Renal pelvis (tissue), 12 donors: ENCODE measurements around the gene SLC6A20. TPM values are rescaled to one million over a fixed set of nuclear protein-coding genes. Genes with fewer than 3 reads are reported as not detected.

Experiments
- DNase-seq: peaks from one replicate; pipeline ENCODE4 v3.0.0-alpha.2; 2013
- long read RNA-seq, 16 experiments: transcript quantifications; one replicate each; lab custom pipeline, GENCODE V29; 2026
- polyA plus RNA-seq, 3 donors: library from polyadenylated mRNA; unstranded; fragments of 120-200 nt; gene quantifications; one replicate each; pipeline ENCODE4 v1.2.1, GENCODE V29; 2013; ENCODE audit not compliant: insufficient read length in 3 of 3

The SLC6A20 gene, protein sequence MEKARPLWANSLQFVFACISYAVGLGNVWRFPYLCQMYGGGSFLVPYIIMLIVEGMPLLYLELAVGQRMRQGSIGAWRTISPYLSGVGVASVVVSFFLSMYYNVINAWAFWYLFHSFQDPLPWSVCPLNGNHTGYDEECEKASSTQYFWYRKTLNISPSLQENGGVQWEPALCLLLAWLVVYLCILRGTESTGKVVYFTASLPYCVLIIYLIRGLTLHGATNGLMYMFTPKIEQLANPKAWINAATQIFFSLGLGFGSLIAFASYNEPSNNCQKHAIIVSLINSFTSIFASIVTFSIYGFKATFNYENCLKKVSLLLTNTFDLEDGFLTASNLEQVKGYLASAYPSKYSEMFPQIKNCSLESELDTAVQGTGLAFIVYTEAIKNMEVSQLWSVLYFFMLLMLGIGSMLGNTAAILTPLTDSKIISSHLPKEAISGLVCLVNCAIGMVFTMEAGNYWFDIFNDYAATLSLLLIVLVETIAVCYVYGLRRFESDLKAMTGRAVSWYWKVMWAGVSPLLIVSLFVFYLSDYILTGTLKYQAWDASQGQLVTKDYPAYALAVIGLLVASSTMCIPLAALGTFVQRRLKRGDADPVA
- under 1 TPM; 0.10 to 0.16 (median 0.15) TPM for polyA plus RNA-seq
- long read RNA-seq, donor 1: 0 reads
- long read RNA-seq, donor 2: 0 reads
- long read RNA-seq, donor 3: 0 reads
- long read RNA-seq, donor 4: 0 reads
- long read RNA-seq, donor 5: 0 reads
- long read RNA-seq, donor 6: 0 reads
- long read RNA-seq, donor 7: 0 reads
- long read RNA-seq, donor 8: 0 reads
- long read RNA-seq, donor 9: 0 reads
- long read RNA-seq, donor 10: 0 reads
- long read RNA-seq, donor 11: 0 reads
- long read RNA-seq, donor 12: 0 reads
- long read RNA-seq, donor 13: 0 reads
- long read RNA-seq, donor 14: 0 reads
- long read RNA-seq, donor 15, full-length matches to known transcripts: 2 of 2 reads
- long read RNA-seq, donor 15, partial matches to known transcripts: 0 of 2 reads
- long read RNA-seq, donor 15, other reads (novel, unspliced or antisense): 0 of 2 reads
- long read RNA-seq, donor 16: 0 reads

DNA sequence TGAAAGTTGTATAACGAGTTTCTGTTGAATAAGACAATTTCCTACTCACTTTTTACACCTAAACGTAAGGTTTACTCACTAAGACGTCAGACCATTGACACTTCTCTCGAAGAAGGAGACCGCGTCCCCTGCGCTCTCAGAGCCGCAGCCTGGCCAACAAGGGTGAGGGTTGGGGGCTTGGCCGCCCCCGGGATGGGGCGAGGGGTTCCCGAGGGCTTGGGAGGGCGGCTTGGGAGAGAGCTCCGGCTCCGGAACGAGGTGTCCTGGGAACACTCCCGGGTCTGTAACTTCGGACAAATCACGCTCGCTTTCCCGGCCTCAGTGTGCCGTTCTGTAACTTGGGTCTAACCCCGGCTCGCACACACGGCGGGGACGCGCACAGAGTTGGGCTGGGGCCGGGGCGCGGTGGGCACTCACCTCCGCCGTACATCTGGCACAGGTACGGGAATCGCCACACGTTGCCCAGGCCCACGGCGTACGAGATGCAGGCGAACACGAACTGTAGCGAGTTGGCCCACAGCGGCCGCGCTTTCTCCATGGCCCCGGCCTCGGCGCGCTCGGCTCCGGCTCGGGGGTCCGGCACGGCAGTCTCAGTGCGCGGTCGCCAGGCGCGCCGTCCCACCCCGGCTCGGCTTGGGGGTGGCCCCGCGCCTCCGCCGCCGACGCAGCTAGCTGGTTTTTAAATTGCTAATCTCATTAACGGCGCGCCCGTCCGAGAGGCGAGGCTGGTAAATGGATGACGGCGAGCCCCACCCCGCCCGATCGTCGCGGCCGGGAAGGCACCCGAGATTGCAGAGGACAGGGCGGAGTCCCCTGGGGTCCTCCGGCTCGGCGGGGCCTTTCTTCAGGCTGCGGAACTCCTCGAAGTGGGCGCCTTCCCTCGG, at the start of gene SLC6A20:
Gene SLC6A20, minus strand, starts transcription at position 655 of the 884 bp plus-strand sequence. Its CDS starts 117 bp downstream, at position 538.
- DNase-seq: no peak

DNA sequence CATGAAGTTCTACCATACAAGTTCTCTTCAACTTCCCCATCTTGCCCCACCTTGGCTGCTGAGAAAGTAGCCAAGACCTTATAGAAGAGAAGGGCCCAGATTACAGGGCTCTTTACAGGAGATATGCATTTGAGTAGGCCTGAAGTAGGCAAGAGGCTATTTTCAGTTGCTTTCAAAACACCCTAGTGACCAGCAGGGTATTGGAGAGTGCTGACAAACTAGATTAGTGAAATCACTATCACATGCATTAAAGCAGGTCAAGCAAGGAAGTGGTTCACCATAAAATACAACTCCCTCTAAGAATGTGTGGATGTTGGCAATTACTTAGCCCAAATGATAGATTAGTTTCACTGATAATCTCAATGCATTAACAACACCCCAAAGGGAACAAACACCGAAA, 48.3 kb upstream of the SLC6A20 start:
- DNase-seq: no peak

DNA sequence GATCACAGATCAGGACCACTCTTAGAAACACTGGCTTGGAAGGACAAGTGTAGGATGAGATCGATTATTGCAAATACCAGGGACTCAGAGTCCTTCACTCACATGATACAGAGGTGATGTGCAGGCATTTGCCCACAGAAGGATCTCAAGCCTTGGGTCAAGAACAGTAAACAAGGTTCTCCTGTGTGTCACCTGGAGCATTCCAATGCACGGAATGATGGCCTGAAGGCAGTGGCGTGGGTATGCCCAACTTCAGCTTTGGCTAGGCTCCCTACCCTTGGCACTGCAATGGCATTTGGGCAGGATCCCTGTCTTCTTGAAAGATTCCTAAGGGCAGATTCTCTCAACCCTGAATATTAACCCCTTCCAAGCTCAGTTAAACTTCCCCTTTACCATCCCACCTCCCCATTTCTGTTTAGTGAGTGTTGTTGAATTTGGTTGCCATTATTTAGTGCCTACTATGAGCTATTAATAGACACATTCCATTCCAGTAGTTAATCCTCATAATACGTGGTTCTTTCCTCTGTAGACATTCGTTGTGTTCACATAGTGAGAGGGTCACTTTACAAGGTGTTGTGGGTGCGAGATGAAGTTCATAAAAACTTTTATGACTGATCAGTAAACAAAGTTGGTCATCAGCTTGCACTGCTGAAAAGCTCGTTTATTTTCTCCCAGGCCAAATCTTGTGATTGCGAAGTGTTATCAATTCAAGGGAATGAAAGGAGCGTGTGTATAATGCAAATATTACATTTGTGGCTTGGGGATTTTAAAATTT, 46.7 kb upstream of the SLC6A20 start:
- DNase-seq: no peak

DNA sequence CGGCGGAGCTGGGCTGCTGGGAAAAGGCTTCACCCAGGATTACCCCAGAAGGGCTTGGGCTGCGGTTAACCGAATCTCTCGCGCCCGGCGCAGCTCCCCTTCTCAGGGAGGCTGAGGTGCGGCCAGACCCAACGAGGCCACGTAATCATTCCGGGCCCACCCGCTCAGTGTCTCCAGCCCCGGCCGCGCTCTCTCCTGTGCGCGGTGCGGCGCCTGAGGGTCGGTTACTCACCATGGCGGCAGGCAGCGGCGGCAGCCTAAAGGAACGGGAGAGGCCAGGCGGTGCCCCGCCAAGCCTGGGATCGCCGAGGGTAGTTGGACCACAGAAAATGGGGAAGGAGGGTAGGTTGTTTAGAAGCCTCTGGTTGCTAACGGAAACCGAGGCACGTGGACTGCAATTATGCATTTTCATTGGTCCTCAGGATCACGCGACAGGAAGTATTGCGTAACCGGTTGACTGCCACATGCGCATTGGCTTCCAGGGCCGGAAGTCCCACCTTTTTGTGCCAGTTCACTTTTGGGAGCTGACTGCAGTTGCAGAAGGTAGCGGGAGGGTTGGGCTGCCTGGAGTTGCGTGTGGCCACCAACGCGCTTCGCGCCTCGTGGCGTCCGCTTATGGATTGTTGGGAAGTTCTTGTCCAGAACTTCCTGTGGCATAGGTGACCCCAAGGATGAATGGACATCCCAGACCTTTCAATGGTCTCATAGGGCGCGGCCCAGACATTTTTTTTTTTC, 45.6 kb upstream of the SLC6A20 start, which contains the start of gene LZTFL1:
Gene LZTFL1, minus strand, starts transcription at position 363 of the 735 bp plus-strand sequence. Its CDS starts 128 bp downstream, at position 235.
- DNase-seq: peak; percentile 97

DNA sequence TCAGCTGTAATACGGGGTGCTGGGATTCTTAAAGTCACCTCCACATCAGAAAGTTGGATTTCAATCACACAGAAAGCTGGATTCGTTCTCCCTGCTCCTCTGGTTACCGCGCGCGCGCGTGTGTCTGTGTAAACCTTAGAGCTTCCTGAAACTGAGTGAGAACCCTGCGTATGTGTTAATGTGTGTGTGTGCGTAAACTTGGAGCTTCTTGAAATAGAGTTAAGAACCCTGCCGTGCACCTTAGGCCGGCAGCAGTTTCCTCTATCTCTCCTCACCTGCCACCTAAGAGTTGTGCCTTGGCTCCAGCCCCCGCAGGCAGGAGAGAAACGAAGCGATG, 45.1 kb upstream of the SLC6A20 start:
- peak; percentile 4 for DNase-seq

DNA sequence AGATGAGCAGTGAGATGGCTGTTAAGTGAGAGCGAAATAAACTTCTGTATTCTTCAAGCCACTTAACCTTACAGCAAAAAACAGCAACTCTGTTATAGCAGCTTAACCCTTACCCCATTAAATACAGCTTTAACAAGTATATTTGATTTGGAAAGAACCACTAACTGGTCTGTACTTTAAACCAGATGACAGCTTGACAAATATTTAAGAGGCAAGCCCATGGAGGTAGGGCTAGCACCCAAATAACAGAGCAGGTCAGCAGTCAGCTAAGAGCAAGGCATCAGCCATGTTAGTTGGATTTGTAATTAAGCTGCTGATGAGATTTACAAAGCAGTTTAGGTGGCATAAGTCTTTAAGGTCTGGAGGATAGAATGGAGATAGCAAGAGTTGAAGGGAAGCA, 42.1 kb upstream of the SLC6A20 start:
- no peak for DNase-seq

DNA sequence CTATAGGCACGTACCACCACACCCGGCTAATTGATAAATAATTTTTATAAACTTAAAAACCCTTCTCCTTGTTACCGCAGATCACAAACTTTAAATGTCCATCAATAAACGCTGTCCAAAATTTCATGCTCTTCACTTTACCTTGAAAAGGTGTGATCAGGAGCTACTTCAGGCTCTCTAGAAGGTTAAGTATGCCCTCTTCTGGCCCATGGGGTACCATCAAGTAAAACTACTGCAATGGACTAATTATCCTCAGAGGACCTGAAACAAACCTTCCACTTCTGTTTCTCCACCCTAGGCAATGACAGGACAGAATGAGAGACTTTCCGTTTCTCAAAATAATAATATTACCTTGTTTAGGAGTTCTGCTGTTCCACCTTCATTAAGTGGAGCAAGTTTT, 36.4 kb upstream of the SLC6A20 start:
- no peak for DNase-seq

DNA sequence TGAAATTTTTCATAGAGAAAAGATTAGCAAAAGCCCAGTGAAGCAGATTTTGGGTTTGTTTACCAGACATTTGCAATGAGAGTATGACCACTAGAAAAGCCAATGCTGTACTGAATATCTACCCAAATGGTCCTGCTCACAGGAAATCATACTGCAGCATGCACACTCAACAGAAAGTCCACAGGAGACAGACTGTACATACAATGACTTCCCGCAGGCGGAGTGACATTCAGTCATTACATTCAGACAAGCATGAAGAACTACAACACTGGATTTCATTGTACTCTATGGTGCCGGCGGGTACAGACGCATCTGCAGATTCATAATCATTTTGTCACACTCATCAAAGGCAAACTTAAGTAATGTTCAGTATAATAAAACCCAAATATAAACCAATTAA, 33.8 kb upstream of the SLC6A20 start:
- DNase-seq: no peak

DNA sequence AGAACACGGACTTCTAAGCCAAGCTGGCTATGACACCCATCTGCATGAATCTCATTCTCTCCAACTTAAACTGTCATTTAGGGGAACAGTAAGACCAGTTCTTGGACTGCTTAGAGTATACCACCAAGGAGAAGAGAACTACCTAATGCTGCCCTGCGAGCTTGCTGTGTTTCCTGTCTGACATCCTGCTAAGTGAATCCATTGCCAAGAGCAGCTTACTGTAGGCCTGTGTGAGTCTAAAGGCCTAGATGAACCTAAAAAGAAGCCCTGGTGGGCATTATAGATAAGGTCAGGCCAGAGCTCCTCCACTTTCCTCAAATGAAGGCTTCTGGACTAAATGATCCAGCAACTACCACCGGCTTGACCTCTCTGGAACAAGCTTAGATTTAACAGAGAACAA, 30.6 kb upstream of the SLC6A20 start:
- DNase-seq: no peak

DNA sequence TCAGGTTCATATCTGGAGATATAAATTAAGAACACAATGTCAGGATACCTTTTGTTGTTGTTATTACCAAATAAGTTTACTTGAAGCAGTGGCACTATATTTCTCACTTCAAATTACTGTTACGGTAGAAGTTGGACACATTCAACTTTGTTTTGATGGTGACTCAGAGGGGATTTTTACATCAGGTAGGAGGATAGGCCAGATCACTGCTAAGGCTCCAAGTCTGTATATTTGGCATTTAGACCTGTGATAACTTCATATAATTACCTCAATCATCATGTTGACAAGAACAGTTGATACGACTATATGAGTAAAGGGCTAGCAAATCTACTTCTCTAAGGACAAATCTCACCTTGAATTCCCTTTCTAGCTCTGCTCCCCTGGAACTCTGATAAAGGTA, 30.0 kb upstream of the SLC6A20 start:
- DNase-seq: no peak

DNA sequence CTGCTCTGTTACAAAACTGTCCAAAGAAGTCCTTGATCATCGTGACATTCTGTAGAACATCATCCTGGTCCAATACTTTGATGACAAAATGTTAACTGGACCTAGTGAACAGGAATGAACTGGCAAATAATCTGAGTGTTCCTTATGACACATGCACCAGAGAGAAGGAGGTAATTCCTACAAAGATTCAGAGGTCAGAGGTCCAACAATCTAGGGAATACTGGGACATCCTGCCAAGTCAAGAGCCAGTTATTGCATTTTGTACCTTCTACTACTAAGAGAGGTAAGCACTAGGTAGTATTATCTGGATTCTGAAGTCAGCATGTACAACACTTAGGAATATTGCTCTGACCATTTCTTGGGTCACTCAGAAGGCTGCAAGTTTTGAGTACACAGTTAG, 24.8 kb upstream of the SLC6A20 start:
- DNase-seq: no peak

DNA sequence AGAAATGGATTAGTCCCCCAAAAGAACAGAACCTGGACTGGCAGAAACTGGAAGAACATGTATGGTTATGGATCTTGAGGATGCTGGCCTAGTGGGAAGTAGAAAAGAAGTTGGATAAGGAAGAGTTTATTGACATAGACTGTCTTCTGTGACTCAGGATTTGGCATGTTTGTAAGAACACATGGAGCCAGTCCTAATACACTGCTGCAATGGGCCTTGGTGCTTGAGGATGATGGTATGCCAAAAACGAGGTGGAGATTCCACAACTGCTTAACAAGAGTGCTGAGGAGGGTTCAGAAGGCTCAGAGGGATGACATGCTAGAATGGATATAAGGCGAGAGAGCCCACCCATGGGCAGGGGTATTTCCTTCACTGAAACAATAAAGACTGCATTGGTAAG, 23.2 kb upstream of the SLC6A20 start:
- DNase-seq: no peak

DNA sequence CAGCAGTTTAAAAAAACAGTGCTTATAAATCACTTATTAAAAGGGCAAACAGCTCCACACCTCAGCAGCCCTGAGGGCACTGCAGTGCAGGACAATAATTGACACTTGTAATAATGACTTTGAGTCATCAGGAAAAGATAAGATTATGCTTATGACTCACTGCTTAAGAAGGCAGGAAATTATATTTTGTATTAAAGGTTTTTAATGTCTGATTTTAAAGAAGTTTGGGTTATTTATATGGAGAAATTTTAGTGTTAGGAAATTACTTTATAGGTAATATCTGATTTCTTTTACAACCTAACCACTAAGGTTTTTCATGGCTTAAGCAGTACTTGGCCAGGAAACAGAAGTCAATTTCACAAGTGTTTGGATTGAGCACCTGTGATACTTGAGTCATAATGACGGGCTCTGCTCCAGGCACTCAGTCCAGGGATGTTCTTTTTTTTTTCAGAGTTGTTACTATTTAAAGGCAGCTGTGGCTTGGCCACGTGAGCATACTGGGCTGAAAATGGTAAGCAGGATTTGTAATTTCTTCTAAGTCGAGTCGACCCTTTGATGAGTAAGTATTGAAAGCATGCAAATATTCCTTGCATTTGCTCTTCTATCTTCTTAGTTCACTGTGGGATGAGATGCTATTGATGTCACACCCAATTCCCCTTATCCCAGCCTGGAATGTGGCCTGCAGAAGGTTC, 21.6 kb upstream of the SLC6A20 start:
- DNase-seq: no peak

DNA sequence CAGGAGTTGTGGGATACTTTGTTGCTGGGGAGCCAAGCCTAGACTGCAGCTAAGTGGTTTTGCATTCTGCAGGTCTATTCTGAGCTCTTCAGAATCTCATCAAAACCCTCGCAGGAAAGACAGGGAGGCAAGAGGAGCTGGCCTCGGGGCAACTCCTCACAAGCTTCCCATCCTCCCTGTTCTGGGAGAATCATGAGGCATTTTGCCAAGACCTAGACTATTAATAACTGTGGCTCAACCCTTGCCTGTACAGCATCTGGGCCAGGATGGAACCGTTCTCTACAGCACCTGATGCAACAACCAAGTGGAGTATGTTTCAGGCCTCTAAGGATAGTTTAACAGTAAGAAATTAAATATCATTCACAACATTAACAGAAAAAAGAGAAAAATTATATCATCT, 20.2 kb upstream of the SLC6A20 start:
- DNase-seq: no peak

DNA sequence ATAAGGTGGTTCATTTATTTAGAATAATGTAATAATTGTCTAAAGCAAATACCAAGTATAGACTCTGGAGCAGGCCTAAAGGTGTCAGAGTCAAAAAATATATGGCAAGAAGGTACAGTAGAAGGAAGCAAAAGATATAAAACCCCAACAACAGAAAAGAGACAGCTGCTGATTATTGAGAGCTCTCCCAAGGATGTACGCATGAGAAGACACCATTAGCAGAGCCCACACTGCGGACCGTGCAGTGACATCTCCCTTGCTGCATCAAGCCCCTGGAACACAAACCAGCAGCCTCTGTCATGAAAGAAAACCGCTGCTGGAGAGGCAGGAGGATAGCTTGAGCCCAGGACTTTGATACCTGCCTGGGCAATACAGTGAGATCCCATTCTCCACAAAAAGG, 18.0 kb upstream of the SLC6A20 start:
- DNase-seq: no peak

DNA sequence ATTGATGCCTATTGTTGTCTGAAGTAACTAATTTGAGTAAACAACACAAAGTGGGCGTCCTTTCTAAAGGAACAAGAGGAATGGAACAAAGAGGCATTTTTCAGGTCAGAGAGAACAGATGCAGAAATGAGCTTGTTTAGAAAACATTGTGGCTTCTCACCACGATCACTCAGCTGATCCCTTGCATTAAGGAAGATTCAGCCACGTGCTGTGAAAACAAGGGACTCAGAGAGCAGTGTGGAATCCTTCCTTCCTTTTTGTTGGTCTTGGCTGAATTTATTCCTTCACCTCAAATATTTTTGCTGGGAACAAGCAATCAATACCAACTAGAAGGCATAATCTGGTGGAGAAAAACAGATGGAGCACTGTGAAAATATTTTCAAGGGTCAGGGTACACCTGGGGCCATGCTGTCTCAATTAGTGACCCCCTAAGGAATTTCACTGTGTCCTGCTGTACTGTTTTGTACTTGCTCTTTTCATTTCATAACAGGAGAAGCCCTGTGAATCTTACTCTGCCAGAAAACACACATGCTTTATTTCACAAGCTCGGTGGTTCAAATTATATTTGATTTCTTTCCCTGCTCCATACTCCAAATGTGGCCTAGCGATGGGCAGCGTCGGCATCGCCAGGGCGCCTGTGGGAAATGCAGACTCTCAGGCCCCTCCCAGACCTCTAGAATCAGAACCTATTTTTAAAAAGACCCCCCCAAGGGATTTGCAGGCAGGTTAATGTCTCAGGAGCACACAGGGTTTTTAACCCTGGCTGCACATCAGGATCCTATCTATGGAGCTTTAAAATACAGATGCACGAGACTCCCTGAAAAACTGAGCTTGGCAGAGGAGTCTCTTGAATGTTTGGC, 11.6 kb upstream of the SLC6A20 start:
- DNase-seq: no peak

DNA sequence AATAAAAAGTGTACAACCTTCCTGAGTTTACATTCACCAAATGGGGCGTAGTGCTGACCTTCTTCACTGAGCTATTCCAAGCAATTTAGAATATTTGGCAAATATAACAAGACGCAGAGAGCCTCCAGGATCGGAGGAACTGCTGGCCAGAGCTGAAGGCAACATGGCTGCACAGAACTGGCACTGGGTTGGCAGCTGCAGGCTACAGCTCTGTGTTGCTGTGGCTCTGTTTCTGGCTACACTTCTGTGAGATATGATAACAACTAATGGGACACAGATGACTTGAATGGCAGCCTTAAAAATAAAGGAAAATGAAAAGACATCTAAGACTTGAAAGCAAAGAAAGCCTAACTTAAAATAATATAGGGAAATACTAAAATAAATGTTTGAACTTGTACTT, 10.8 kb upstream of the SLC6A20 start:
- DNase-seq: no peak

DNA sequence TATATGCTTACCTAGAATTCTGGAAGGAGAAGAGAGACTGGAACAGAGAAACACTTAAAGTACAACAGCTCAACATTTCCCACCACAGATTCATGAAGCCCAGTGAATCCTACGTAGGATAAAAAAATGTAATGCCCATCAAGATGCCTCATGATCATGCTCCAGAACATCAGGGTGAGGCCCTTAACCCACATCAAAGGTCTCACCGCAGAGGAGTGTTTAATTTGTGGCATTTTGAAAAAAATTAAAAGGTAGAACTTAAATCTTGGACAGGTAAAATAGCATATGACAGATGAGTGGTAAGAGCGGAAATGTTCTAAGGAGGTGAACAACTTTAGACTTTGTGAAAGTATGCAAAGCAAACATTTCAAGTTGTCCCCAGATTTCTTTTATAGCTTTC, 9.7 kb upstream of the SLC6A20 start:
- no peak for DNase-seq
